Activated T-cell treated with anti-CD3 and anti-CD28 coated beads, Interleukin-2, amount 50 U/mL, for 24 hours (primary cell): Measurements from ENCODE around the gene DAB2.

Experiments
- DNase-seq: peaks from one replicate; pipeline ENCODE4 v3.0.0-alpha.2; 2020
- H3K27ac Mint-ChIP-seq: 2 replicates; pipeline ENCODE4 v1.8.0; 2020; ENCODE audit warnings: mild to moderate bottlenecking, mixed read lengths
- H3K27me3 Mint-ChIP-seq: 2 replicates; pipeline ENCODE4 v1.8.0; 2020; ENCODE audit warnings: mixed read lengths
- H3K36me3 Mint-ChIP-seq: 2 replicates; pipeline ENCODE4 v1.8.0; 2020; ENCODE audit warnings: low read depth, mixed read lengths
- H3K4me1 Mint-ChIP-seq: 2 replicates; pipeline ENCODE4 v1.8.0; 2020; ENCODE audit warnings: low read depth, mixed read lengths
- H3K4me3 Mint-ChIP-seq: 2 replicates; pipeline ENCODE4 v1.8.0; 2020; ENCODE audit warnings: mild to moderate bottlenecking, moderate library complexity, mixed read lengths
- H3K9me3 Mint-ChIP-seq: 2 replicates; pipeline ENCODE4 v1.8.0; 2020; ENCODE audit warnings: mixed read lengths

DAB2 gene

DNA sequence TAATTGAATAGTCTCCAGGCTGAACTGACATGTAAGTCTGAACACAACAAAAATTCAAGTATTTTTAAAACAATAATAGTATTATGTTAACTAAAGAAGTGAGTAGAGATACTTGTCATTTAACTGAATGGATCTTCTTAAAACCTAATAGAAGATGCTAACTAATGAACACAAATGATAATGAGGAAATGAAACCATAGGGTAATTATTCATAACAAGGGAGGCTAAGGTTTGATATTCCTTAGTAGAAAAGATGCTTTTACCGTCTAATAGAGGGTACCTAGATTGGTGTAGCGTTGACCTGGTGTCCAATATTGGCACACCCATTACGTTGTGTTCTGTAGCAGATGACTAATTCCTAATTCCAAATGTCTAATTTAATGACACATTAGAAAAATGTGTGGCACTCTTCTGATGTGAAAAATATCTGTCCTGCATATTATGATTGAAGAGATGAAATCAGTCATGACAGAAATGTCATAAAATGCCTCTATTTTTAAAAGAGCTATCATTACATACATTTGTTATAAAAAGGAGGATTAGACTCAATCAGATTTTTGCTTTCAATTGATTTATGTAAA lies 14.9 kb upstream of the DAB2 start:
- no peaks in the 10 kb centered on the region for H3K36me3 Mint-ChIP-seq
- H3K9me3 Mint-ChIP-seq: no peaks in the 10 kb centered on the region
- H3K4me1 Mint-ChIP-seq: no peaks in the 10 kb centered on the region
- H3K27me3 Mint-ChIP-seq: peaks cover 5% of the 10 kb centered on the region
- H3K4me3 Mint-ChIP-seq: no peak overlapping the region
- H3K27ac Mint-ChIP-seq: no peak overlapping the region
- DNase-seq: no peak

DNA sequence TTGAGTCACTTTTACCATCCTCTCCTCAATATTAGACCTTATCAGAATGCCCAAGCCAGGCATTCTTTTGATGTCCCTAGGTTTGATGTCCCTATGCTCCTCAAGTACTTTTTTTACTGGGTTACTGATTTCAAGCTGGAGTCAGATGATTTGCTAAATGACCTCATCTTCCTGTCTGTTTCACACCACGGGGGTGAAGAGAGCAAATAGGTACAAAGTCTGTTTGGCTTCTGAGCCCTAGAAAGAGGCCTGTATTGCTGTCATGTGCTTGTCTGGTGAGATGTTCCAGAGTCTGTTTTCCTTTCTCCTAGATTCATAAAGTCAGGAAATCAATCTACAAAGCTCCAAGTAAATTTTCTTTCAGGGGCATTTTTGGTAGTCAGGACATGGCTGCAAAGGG lies 12.7 kb upstream of the DAB2 start:
- DNase-seq: no peak
- Mint-ChIP-seq H3K4me3 (no peak overlapping the region), H3K9me3 (no peaks in the 10 kb centered on the region), H3K27ac (no peak overlapping the region), H3K27me3 (peaks cover 5% of the 10 kb centered on the region), H3K4me1 (no peaks in the 10 kb centered on the region), H3K36me3 (no peaks in the 10 kb centered on the region)

DNA sequence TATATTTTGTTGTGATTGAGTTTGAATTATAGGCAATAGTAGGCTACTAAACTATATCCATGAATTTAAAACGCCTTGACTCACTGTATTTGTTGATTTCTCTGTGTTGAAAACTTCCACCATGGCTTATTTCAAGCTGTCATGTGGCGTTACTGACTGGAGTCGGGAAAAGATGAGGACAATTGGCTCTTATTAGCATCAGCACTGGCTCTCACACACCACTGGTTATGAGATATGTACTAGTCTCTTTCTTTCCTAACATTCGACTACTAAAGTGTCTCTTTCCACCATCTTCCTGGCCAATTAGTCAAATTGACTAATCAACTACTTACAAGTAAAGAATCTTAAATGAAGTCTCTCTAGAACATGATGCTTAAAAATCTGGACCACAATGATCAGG lies 9.1 kb upstream of the DAB2 start:
- DNase-seq: no peak
- no peak overlapping the region for H3K4me3 Mint-ChIP-seq
- no peaks in the 10 kb centered on the region for H3K4me1 Mint-ChIP-seq
- H3K27me3 Mint-ChIP-seq: peaks cover 16% of the 10 kb centered on the region
- no peak overlapping the region for H3K27ac Mint-ChIP-seq
- H3K36me3 Mint-ChIP-seq: no peaks in the 10 kb centered on the region
- no peaks in the 10 kb centered on the region for H3K9me3 Mint-ChIP-seq

DNA sequence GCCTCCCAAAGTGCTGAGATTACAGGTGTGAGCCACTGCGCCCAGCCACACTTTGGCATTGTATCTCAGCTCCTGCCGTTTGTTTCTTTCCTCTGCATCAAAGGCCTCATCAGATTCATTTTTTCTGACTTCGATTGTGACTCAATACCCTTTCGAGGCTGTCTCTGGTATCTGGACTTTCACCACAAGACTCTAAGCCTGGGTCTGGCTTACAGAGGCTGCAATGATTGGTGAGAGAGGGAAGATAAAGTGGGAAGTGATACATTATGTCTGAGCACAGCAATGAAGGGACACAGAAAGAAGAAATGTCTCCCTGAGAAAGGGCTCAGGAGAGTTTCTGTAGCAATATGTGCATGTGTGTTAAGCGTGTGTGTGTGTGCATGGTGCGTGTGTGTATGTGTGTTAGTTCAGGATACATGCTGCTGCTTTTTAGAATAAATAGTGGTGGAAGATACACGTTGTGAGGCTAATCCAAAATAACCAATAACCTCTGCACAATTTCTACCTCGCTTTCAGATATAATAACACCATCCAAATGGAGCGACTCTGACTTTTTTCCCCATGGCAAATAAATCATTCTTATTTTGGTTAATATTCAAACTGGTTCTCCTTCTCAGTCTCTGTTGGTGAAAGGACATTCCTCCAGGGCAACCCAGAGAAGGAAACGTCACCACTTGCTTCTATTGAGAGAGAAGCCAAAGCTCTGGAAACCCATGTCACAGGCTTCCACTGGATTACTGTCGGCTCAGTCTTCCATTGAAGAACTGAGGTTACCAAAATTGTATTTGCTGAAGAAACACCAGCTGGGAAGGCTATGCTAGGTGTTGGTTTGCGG lies 8.1 kb upstream of the DAB2 start:
- Mint-ChIP-seq H3K36me3 (no peaks in the 10 kb centered on the region), H3K9me3 (no peaks in the 10 kb centered on the region), H3K4me3 (no peak overlapping the region), H3K4me1 (no peaks in the 10 kb centered on the region), H3K27me3 (peaks cover 21% of the 10 kb centered on the region), H3K27ac (no peak overlapping the region)
- no peak for DNase-seq

DNA sequence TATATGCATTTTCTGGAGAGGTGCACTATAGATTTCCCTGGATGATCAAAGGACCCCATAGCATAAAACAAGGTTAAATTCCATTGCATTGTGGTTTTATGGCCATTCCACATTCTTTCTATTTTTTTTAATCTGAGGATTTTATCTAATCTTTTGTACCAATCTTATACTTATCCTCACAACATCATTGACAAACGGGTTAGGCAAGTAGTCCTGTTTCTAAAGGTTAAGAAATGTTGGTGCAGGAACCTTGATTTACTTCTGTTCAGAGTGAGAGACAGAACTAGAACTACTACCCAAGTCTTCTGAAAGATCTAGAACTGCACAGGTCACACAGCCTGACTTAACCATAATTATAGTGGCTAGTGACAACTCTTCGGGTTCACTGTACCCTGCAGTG lies 5.7 kb upstream of the DAB2 start:
- H3K9me3 Mint-ChIP-seq: no peaks in the 10 kb centered on the region
- H3K4me1 Mint-ChIP-seq: no peaks in the 10 kb centered on the region
- DNase-seq: no peak
- H3K27me3 Mint-ChIP-seq: peaks cover 41% of the 10 kb centered on the region
- no peak overlapping the region for H3K4me3 Mint-ChIP-seq
- H3K36me3 Mint-ChIP-seq: no peaks in the 10 kb centered on the region
- no peak overlapping the region for H3K27ac Mint-ChIP-seq

DNA sequence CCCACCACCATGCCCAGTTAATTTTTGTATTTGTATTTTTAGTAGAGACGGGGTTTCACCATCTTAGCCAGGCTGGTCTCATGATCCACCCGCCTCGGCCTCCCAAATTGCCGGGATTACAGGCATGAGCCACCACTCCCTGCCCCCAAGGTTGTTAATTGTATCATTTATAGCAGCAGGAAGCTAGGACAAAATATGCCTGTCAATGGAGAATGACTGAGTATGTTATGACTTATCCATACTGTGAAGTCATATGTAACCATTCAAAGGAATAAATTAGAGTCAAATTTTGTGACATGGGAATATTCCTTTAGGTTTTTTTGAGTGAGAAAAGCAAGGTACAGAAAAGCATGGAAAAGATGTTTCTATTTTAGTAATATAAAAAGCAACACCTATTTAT lies 3.9 kb upstream of the DAB2 start:
- no peak overlapping the region for H3K27ac Mint-ChIP-seq
- H3K36me3 Mint-ChIP-seq: no peaks in the 10 kb centered on the region
- H3K9me3 Mint-ChIP-seq: no peaks in the 10 kb centered on the region
- no peak for DNase-seq
- H3K4me3 Mint-ChIP-seq: no peak overlapping the region
- H3K4me1 Mint-ChIP-seq: peaks cover 10% of the 10 kb centered on the region
- peaks cover 58% of the 10 kb centered on the region for H3K27me3 Mint-ChIP-seq

DNA sequence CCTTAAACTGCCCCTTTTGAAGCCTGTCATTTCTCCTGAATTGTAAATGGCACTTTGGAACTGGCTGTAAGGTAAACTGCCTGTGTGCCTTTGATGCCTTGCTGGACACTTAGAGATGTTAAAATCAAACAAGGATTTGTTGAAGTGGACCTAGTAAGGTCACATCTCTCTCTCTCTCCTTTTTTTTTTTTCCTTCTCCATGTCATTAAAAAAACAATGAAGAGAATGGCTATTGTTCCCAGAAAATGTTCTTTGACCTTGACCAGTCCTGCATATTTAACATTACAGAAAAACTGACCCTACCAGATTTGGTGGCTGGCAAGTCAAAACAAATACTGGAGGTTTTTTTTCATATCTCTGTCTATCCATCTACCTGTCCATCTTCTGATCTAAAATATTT lies 2.9 kb upstream of the DAB2 start:
- Mint-ChIP-seq H3K4me1 (peaks cover 10% of the 10 kb centered on the region), H3K36me3 (no peaks in the 10 kb centered on the region), H3K27ac (no peak overlapping the region), H3K4me3 (no peak overlapping the region), H3K27me3 (peaks cover 68% of the 10 kb centered on the region), H3K9me3 (no peaks in the 10 kb centered on the region)
- DNase-seq: no peak

DNA sequence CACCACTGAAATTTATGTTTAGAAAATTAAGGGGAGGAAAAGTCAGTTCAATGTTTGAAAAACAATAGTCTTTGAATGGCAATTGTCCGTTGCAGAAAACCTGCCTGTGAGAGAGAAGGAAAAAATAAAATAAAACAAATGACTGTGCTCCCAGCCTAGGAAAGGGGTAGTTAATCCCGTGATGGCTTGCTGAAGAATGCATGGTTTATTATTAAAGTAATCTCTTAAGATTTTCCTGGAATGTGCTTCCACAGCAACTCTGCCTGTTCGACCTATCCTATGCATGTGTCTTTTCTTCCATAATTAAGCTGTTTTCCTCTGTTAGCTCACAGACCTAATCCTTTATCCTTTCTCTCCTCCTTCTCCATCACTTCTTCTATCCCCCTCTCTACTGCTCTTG lies 2.4 kb upstream of the DAB2 start:
- no peak for DNase-seq
- peaks cover 72% of the 10 kb centered on the region for H3K27me3 Mint-ChIP-seq
- peaks cover 10% of the 10 kb centered on the region for H3K4me1 Mint-ChIP-seq
- no peak overlapping the region for H3K27ac Mint-ChIP-seq
- H3K4me3 Mint-ChIP-seq: no peak overlapping the region
- no peaks in the 10 kb centered on the region for H3K36me3 Mint-ChIP-seq
- H3K9me3 Mint-ChIP-seq: no peaks in the 10 kb centered on the region

DNA sequence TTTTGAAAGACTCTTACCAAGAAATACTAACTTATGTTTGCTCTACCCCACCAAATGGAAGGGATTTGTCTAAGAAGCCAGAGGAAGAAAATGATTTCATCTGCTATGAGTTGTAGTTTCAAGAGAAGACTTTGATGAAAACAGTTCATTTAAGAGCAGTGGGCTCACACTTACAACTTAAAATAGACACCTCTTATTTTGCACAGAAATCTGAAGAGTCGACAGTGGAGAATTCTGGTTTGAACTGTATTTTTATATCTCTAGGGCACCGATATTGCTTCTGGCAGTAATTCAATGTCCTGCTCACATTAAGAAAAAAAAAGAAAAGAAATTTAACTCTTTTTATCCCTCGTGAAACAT lies 1.9 kb upstream of the DAB2 start:
- no peak for DNase-seq
- Mint-ChIP-seq H3K36me3 (no peaks in the 10 kb centered on the region), H3K27ac (no peak overlapping the region), H3K4me1 (peaks cover 10% of the 10 kb centered on the region), H3K4me3 (no peak overlapping the region), H3K9me3 (no peaks in the 10 kb centered on the region), H3K27me3 (peaks cover 73% of the 10 kb centered on the region)

DNA sequence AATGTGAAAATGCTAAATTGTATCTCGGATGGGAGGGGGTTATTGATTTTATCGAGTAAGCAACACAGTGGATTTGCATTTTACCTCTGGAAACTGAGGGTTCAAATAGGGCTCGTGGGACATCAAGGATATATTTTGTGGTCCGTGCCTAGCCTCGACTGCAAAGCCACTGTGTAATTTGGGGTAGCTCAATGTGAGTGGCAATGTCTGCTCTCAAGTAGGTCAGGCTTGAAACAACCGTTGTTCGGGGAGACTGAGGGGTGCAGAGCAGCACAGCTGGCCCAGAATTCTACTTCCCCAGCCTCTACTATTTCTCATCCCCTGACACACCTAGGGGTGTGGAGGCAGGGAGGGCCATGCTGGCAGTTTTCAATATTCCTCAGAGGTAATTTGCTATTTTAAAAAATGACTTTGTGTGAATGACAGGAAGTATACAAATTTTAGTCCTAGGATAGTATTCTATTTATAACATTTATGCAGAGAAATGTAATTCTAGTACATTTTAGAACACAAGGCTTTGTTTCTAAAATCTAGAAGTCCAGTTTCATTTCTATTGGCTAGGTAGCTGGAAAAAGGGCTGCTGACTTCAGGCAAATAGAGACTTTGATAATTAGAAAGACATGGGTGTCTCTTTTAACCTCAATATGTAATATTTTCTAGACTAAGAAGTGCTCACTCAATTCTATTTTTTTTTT lies 1.4 kb upstream of the DAB2 start:
- Mint-ChIP-seq H3K9me3 (no peaks in the 10 kb centered on the region), H3K27me3 (peaks cover 73% of the 10 kb centered on the region), H3K4me3 (no peak overlapping the region), H3K36me3 (no peaks in the 10 kb centered on the region), H3K27ac (no peak overlapping the region), H3K4me1 (peaks cover 10% of the 10 kb centered on the region)
- DNase-seq: no peak

DNA sequence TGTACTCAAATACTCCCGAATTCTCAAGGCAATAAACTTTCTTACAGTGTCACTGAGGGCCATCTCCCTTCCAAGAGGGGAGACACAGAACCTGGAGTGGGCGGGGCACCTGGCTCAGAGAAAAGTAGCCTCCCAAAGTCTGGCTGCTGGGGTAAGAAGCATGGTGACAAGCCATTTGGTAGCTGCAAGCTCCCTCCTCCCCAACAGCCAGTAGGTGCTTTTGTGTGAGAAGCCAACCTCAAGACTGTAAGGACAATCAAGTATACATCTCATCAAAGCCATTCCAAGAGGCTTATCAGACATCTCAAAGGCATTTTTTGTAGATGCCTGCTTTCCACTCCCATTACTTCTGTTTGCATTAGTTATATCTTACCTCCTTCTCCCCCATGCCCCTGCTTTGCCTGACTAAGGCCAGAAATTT lies 1.4 kb downstream of the DAB2 start:
- Mint-ChIP-seq H3K4me1 (peaks cover 10% of the 10 kb centered on the region), H3K9me3 (no peaks in the 10 kb centered on the region), H3K4me3 (no peak overlapping the region), H3K27me3 (peaks cover 55% of the 10 kb centered on the region), H3K27ac (no peak overlapping the region), H3K36me3 (no peaks in the 10 kb centered on the region)
- DNase-seq: no peak

DNA sequence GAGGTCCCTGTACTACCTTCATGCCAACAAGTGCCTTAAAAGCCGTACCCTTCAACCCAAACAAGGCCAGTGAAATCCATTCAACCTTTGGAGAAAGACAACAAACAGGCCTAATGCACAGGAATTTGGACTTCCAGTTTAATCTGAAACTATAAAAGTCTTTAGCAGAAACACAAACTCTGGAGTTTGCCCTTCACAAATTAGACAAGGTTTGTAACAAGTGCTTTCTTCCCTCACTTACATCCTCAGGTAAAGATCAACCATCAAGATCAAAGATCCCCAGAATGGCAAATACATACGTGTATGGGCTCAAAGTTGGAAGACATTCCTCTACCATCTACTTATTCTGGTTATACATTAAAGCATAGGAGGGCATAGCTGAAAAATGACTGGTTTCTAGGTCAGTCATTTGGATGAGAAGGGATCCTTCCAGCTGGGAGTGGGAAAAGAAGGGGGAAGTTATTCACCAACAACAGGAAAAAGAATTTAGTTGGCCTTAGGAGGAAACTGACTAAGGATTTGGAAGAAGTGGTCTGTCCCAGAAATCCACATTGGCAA lies 2.0 kb downstream of the DAB2 start:
- Mint-ChIP-seq H3K27me3 (peaks cover 54% of the 10 kb centered on the region), H3K36me3 (no peaks in the 10 kb centered on the region)

DNA sequence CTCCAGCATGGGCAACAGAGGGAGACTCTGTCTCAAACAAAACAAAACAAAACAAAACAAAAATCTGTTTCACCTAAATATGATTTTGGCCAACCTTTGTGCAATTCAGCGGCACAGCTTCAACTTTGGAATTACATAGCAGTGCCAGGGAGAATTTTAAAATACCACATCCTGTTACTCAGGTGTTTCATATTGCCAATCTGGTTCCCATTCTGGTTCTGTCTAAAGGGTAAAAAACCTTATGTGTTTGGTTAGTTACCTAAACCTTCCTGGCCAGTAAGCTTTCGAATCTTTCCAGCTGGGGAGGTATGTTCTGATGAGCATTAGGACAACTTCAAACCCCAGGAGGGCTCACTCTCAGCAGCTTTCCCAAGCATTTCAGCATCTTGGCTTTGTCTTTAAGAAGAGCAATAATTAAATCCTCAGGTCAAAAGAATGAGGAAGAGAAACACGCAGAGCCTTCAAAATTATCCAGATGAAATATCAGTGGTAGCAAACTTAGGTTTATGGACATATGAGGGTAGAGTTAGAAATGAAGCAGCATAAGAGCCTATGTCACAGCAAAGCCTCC lies 2.7 kb downstream of the DAB2 start:
- Mint-ChIP-seq H3K4me3 (no peak overlapping the region), H3K27me3 (peaks cover 47% of the 10 kb centered on the region), H3K36me3 (no peaks in the 10 kb centered on the region), H3K27ac (no peak overlapping the region), H3K9me3 (no peaks in the 10 kb centered on the region), H3K4me1 (peaks cover 10% of the 10 kb centered on the region)
- DNase-seq: no peak

More for the DNA sequence above, 2.0 kb downstream of the DAB2 start:
- Mint-ChIP-seq H3K4me3 (no peak overlapping the region), H3K9me3 (no peaks in the 10 kb centered on the region), H3K4me1 (peaks cover 10% of the 10 kb centered on the region), H3K27ac (no peak overlapping the region)
- DNase-seq: no peak

DNA sequence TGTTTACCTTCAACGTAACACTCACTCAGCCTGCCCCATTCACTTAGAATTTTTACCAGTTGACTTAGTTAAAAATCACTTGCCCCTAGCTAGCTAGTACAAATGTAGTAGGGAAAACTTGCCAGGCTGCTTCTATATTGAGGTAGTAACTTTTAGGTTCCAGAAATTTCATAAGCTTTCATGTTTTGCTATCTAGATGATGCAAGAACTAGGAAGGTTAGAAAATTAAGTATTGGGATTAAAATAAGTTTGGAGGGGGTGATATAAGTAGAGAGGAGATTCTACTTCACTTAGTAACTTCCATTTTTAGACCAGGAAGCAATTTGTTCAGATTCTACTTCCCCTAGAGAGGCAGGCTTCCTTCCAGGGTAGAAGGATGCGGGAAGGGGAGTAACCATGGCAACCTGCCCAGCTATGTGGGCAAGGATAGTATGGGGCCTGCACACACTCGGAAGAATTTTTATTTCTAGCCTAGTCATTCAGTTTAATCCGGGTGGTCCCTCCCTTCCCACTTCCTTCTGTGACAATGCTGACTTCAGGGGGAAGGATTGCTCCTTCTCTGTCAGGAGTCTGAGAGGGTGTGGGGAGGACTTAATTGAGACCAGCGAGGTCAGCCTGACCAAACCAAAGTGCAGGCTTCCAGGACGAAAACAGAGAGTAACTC lies 4.2 kb downstream of the DAB2 start:
- DNase-seq: no peak
- peaks cover 37% of the 10 kb centered on the region for H3K27me3 Mint-ChIP-seq
- no peak overlapping the region for H3K27ac Mint-ChIP-seq
- peaks cover 10% of the 10 kb centered on the region for H3K4me1 Mint-ChIP-seq
- no peak overlapping the region for H3K4me3 Mint-ChIP-seq
- H3K9me3 Mint-ChIP-seq: no peaks in the 10 kb centered on the region
- H3K36me3 Mint-ChIP-seq: no peaks in the 10 kb centered on the region
